HG02970 (cell line): ENCODE results near the gene SIGLEC6.

ENCODE experiments used
- ATAC-seq: cut with Tn5 transposase; IDR thresholded peaks from one replicate; pipeline ENCODE4 v1.9.1; 2021; ENCODE audit warnings: mild to moderate bottlenecking, moderate library complexity, moderate number of reproducible peaks; ENCODE audit not compliant: unreplicated experiment, low FRiP score

SIGLEC6 gene

DNA sequence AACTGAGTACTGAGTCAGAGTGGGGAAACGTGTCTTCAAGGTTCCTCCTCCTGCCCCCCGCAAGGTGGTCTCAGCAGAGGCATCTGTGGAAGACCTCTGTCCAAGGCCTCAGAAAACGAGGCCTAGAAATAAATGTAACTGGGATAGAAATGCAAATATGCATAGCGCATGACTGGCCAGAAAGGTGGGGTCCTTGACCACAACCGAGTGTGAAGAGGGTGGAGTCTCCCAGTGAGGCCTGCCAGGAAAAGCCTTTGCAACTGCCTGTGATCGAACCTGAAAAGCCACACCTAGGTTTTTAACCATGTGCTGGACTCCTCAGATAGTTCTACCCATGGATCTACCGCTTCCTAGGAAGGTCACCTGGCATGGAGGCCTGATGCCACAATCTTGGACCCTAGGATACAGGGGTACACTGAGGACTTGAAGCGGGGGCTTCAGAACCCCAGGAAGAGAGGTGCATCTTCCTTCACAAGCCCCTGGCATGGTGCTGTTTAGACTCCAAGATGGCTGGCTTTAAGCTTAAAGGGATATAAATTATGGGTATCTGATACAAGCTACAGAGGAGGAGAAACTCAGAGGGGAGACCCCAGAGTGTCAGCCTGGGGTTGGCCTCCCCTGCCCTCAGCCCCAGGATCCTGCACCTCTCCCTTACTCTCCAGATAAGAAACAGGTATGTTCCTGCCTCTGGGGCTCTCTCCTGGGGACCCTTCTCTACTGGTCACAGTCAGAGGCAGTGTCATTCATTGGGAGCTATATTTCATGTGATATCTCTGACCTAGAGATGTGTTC lies 18.3 kb upstream of the SIGLEC6 start:
- no peak for ATAC-seq

DNA sequence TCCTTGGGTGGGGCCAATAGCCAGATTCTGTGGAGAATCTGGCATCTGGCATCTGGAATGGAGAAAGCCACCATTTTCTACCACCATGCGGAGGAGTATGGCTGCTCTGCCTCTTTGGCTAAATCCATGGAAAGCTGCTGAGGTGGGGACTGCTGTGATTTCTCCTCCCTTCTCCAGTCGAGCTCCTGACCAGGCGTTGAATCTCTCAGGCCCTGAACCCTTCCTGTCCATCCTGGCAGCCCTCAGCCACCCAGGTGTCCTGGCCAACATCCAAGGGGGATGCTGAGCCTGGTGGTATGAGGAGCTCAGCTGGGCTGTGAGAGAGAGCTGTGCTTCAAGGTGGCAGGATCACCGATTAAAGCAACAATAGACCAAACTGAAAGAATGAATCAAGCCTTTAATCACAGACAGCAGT lies 17.4 kb upstream of the SIGLEC6 start:
- ATAC-seq = no peak

DNA sequence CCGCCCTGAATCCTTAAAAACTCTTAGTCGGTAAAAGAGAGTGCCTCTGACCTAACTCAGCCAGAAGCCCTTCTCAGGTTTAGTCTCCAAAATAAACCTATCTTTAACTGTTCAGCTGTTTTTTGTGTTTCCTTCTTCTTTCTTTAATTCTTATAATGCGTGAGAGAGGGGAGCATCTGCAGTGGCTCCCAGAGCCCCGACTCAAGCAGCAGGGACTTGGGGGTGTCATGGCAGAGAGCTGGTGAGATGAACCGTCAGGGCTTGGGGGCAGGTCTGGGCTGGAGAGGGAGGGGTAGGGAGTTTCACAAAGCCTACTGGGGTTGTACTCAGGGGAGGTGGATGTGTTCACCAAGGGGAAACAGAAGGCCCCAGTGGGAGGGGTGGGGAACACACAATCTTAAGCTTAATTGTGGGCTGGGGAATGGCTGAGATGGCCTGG lies 16.8 kb upstream of the SIGLEC6 start:
- ATAC-seq = no peak

DNA sequence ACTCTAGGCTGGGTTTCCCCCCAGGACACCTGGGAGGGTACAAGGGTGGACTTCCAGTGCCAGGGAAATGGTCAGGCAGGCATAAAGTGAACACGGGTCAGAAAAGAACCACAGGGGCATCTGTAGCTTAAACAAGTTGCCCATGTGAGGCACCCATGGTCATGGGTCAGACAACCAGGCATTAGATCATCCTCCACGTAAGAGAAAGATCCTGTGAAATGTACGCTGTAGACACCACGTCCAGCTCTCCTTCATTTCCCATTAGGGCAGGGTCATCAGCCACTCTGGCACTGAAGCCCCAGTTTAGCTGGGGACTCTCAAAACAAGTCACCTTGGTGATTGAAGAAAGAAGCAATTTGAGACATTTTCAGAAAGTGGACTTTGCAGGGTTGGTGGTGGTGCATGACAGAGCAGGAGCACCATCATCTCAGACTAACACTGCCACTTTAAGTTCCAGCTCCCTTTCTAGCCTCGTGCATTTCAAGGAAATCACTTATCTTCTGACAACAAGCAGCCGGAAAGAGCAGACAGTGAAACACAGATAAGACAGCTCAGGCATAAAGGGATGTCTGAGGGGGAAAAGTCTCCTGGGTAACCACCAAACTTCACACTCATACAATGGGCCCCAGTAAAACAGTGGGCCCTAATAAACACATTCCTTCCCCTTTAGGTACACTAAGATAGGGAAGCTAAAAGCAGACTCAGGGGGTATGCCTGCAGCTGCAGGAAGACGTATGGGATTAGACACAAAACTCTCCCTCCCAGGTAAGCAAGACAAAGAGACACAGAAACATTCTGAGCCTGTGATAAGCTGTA lies 16.1 kb upstream of the SIGLEC6 start:
- no peak for ATAC-seq

DNA sequence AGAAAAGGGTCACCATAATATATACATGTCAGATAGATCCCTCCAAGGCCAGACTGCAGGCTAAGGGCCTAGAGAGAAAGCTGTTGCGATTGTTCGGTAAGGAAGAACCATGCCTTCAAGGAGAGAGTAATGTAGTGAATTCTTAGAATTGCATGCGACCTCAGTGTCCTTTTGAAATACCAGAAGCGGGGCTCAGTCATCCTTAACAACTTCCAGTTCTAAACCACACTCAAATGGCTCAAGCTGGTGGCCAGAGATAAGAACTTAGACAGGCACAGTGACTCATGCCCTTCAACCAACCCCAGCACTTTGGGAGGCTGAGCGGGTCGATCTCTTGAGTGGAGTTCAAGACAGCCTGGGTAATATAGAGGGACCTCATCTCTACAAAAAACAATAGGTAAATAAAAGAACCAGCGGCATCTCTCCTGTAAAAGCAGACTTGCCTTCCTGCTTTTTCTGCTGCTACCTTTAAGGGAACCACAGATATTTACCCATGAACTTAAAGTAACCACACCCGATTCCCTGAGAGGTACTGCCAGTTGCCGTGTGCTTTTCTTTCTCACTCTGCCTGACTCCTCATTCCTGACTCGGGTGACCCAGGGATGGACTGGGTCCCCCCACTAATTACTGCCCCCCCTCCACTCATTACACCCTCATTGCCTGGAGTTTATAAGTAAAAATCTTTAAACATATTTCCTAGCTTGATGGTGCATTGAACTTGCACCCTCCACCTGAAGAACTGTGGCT lies 15.4 kb upstream of the SIGLEC6 start:
- ATAC-seq = no peak

DNA sequence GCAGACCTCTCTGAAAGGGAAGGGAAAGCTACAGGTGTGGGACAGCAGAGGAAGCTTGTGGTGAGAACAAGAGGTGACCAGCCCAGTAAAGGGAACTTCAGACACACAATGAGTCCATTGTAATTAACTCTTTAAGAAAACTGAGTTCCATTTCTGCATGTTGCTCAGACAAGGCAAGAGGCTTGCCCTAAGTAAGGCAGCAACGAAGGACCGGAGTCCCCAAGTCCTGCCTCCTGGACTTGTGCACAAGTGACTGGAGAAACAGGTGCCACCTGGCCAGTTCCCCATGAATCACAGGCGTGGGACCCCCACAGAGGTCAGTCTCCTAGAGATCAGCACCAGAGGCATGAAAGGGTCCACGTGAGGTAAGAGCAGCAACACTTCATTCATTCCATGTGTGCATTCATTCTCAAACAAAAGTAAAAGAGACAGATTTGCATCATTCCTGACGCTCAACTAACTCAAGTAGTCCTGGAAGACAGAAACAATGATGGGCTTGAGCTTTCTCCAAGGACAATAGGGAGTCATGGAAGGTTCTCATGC lies 14.7 kb upstream of the SIGLEC6 start:
- ATAC-seq = no peak

DNA sequence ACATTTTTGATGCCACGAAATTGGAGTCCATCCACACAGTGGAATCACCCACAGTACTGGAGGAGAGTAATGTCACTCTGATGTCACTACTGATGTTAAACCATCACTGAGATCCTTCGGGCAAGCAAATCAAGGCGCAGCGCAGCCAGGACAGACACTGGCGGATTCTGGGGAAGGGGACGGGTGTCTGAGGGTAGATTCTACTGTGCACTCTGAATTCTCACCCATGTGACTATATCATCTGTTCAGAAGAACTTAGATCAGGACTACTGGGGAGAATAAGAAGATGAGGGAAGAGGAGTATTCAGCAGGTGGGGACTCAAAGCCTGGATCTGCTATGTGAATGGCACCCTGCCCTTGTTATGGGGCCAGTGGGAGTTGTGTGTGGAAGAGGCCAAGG lies 12.6 kb upstream of the SIGLEC6 start:
- ATAC-seq = no peak

DNA sequence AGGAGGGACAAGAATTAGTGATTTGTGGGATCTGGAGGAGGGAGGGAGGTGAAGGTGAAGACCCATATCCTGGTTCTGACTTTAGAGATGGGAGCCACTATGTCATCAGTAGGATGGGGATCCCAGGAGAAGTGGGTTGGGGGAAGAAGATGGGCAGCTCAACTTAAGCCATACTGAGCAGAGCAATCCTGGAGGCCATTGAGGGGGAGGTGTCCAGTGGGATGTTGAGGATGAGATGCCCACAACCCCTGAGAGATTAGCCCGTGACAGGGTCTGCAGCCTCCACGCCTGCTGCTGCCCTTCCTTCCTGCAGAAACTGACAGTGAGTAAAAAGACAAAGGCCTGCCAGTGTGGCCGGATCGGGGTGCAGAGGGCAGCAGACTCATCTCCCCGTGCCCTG lies 11.2 kb upstream of the SIGLEC6 start:
- no peak for ATAC-seq

DNA sequence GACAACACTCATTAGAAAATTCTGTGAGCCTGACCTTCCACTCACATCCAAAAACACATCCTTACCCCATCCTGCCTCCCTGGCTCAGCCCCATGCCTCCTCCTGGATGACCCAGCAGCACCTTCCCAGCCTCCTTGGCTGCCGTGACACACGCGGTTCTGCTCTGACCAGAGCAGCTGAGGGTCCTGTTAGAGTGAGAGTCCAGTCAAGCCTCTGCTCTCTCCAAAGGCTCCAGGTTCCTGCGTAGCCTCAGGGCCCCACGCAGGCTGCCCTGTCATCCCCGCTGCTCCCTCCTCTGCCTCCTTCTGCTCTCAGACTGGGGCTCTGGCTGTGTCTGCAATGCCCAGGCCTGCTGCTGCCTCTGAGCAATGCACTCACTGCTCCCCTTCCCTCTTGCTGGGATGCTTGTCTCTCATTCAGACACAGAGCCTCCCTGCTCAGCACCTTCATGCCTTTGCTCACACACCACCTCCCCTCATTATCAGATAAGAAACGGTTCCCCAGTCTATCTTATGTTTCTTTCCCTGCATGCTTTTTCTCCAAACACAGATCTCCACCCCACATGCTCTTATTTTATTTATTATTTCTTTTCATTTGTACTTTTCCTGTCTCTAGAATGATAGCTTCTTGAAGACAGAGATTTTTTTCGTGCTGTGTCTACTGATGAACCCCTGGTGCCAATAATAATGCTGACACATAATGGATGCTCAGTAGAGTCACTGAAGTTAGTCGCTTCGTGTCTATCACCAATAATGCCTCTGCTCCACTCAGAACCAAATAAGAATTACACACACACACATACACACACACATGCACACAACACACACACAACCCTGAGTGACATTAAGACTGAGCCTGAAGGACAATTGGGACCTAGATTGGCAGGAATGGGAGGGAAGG lies 10.2 kb upstream of the SIGLEC6 start:
- ATAC-seq = no peak

DNA sequence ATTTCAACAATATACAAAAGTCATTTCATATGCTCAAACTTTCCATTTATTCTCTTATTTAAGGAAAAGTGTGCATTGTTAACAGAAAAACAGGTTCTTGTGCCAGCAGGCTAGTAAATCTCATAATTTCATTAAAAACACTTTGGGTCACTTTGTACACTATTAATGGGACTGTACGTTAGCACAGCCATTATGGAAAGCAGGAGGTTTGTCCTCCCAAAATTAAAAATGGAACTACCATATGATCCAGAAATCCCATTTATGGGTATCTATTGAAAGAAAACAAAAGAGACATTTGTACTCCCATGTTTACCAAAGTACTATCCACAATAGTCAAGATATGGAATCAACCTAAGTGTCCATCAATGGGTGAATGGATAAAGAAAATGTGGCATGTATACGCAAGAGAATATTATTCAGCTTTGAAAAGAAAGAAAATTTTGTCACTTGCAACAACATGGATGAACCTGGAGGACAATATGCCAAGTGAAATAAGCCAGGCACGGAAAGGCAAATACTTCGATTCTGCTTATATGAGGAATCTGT lies 8.4 kb upstream of the SIGLEC6 start:
- ATAC-seq = no peak

DNA sequence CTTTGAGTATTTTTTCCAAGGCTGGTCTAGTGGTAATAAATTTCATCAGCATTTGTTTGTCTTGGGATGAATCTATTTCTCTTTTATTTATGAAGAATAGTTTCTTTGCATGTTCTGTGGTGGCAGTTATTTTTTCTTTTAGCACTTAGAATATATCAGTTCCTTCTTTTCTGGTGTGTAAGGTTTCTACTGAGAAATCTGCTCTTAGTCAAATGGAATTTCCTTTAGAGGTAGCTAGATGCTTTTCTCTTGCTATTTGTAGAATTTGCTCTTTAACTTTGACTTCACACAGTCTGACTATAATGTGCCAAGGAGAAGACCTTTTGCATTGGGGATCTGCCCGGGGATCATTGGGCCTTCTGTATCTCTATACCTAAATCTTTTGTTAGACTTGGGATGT lies 4.1 kb upstream of the SIGLEC6 start:
- no peak for ATAC-seq

DNA sequence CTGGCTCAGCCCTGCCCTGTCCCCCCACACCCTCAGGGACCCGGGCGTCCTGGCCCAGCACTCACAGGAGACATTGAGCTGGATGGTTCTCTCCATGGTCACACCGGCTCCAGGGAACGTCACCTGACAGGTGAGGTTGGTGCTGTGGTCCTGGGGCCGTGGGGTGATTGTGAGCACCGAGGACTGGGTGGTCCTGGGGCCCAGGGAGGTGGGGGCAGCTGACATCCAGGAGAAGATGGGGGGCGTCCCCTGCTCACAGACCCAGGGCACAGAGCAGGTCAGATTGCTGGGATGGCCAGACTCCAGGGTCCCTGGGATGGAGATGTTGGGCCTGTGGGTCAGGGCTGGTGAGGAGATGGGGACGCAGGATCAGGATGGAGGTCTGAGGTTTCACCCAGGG lies 854 bp downstream of the SIGLEC6 start:
- no peak for ATAC-seq

DNA sequence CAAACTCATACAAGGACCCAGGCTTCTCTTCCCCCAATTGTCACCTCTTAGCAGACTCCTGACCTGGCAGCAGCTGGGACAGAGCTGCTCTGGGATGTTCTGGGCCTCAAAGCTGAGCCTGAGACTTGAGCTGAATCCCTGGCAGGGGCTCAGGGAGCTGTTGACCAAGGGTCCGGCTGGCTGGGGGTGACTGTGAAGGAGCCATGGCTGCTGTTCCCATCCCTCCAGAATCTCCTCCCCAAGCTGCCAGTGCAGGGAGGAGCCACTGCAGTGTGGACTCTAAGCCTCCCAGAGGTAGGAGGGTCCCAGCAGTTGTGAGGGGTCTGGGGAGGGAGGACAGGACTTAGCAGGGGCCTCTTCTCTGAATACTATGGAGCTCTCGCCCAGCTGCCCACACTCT lies 2.2 kb downstream of the SIGLEC6 start:
- ATAC-seq = no peak

DNA sequence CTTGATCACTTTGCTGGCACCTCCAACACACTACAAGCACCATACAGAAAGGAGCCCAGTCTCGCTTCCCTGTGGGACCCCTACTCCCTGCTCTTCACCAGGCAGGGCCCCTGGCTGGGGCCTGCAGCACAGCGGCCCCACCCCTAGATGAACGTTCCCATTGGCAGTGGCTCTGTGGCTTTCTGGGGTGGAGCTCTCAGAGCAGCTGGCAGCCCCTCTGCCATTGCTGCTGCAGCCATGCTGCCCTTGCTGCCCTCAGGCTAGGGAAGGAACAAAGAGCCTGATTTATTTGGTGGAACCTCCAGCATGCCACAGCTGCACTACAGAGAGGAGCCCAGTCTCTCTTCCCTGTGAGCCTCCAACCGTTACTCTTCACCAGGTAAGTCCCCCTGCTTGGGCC lies 5.8 kb downstream of the SIGLEC6 start:
- no peak for ATAC-seq

DNA sequence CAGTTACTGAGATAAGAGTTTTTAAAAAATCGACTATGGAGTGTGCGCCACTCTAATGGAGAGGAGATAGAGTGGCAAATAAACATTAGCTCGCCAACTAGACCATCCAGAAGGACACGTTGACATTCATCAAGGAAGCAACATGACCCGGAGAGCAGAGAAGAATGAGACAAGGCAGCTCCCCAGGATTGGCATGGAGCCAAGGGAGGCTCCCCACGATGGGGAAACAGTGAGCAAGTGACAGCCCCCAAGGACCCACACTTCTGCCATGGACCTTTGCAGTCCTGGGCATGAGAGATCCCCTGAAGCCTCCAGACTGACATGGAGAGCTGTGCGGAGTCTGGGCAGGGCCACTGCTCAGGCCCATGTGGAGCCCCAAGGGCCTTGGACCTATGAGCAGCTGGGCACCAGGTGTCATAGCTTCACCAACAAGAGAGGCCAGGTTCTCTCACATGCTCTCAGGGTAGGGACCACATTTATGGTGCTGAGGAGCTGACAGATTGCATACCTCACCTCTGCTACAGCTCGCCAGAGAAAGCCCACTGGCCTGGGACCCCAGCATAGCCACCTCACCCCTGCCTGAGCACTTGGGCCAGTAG lies 6.7 kb downstream of the SIGLEC6 start:
- no peak for ATAC-seq

DNA sequence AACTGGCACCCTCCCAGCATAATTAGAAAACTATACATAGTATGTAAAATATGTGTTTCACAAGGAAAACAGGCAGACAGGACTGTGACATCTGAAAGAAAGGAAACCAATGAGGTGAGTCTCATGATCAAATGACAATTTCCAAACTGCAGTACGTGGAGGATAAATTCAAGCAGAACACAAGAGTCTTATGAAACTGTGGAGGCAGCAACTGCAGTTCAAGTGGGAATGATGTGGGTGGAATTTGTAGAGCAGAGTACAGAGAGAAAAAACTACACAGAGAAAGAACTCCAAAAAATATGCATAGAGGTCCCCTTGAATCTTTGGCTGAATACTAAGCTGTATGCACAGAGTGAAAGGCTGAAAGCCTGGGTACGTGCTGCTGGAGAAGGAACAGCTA lies 9.7 kb downstream of the SIGLEC6 start:
- no peak for ATAC-seq

DNA sequence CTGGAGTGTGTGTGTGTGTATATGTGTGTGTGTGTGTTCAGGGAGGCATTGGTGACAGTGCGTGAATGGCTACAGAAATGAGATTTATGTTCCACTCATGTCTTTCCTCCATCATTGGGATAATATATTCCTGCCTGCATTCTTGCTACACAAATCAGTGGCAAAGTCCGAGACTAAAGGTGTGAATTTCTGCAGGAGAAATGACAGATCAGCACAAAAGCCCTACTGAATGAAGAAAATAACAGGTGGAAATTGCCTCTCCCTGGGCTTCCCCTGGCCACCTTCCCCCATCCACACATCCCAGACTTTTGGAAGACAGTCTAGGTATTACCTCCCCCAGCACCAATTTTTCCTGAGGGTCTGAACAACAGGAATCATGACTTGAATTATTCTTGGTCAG lies 10.1 kb downstream of the SIGLEC6 start:
- no peak for ATAC-seq

DNA sequence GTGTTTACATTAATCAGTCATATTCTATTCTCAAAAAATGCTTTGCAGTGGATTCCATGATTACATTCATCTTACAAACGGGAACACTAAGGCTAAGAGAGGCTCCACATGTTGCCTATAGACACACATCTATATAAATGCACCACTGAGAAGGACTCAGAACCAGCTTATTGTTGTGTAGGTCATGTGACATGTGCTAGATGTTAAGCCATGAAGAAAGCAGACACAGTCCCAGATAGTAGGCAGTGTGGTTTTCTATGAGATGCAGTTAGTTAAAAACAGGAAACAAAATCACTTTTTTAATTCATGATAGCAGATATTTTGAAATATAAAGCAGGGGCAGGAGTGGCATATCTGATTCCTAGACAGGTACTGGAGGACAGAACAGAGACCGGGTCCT lies 10.7 kb downstream of the SIGLEC6 start:
- no peak for ATAC-seq

DNA sequence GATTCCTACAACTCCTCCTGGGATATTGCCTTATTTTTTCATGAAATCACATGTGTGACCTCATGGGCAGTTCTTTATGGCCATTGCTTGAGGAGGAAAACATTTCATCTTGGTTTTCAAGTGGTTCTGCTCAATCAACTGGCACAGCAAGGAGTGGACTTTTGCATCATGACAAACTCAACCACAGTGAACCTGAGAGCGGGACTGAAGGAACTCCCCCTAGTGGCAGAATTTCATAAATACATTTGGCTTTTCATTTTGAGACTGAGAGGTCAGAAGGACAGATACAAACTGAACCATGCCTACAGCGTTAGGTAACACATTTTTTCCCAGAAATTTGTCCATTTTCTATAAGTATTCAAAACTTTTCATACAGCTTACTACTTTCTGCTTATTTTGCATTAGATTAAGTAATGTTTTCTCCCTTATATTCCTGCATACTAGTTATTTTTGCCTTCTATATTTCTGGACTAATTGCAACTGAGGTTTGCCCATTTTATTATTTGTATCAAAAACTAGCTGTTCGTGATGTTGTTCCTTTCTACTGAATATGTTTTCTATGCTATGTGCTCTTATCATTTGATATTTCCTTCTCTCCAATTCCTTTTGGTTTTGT lies 16.5 kb downstream of the SIGLEC6 start:
- no peak for ATAC-seq
